NOMO-1 treated with dmso at 0.1 percent for 144 hours (cell line): ENCODE results near the gene HFM1.
"Not testable (repeated sequence)": the region's sequence is repeated elsewhere in the genome, so short reads cannot be mapped to it uniquely, and the experiment has no call there.

ENCODE experiments used
- DNase-seq: peaks from one replicate; lab custom pipeline; 2025; ENCODE audit not compliant: unreplicated experiment; lab: John Stamatoyannopoulos, UW

Gene HFM1

DNA sequence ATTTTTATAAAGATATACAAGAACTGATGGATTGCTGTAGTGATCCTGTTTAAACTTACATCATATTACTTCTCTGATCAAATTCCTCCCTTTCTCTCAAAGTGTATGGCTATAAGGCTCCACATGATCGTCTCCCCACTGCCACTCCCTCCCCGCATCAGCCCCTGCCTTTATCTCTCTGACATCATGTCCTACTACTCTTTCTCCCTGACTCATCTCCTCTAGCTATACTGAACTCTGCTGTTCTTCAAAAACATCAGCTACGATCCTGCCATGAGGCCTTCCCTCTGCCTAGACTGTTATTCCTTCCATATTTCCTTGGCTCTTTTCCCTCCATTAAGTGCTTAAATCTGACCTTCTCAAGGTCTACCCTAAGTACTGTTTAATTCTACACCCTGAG is 22.8 kb downstream of the HFM1 start:
- no peak for DNase-seq

DNA sequence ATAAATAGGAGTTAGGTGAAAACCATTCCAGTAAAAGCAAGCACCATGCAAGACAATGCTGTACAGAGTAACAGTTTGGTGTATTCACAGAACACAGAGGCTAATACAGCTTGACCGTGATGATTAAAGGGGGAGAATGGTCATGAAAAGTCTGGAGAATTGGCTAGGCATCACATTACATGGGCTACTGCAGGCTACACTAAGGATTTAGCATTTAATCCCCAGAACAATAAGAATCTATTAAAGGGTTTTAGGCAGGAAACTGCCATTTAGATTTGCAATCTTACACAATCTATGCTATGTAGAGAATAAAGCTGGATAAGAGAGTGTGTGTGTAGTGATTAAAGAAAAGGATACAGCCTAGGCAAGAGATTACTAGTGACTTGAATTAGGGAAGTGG is 30.6 kb downstream of the HFM1 start:
- no peak for DNase-seq

DNA sequence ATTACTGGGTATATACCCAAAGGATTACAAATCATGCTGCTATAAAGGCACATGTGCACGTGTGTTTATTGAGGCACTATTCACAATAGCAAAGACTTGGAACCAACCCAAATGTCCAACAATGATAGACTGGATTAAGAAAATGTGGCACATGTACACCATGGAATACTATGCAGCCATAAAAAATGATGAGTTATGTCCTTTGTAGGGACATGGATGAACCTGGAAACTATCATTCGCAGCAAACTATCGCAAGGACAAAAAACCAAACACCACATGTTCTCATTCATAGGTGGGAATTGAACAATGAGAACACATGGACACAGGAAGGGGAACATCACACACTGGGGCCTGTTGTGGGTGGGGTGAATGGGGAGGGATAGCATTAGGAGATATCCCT is 32.4 kb downstream of the HFM1 start:
- DNase-seq: not testable (repeated sequence)

DNA sequence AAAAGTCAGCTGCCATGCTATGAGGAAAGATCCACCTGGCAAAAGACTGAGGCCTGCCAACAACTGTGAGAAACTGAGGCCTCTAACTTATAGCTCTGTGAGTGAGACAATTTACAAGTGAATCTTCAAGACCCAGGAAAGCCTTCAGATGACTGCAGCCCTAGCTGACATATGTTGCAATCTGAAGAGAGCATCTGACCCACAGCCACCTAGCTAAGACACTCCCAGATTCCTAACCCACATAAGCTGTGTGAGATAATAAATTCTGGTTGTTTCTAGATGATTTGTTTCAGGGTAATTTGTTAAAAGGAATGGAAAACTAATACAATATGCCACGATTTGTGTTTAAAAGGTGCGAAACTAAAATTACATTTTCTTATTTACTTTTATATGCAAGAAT is 55.1 kb downstream of the HFM1 start:
- no peak for DNase-seq

DNA sequence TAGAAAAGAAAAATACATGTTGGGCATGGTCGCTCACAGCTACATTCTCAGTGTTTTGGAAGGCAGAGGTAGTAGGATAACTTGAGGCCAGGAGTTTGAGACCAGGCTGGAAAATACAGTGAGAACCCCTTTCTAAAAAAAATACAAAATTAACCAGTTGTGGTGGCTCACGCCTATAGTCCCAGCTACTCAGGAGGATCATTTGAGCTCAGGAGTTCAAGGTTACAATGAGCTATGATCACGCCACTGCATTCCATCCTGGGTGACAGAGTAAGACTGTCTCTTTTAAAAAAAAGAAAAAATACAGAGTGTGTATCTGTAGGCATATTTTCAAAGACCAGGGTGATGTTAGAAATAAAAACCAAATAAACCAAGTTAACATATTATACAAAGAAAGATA is 57.8 kb downstream of the HFM1 start:
- DNase-seq: no peak

DNA sequence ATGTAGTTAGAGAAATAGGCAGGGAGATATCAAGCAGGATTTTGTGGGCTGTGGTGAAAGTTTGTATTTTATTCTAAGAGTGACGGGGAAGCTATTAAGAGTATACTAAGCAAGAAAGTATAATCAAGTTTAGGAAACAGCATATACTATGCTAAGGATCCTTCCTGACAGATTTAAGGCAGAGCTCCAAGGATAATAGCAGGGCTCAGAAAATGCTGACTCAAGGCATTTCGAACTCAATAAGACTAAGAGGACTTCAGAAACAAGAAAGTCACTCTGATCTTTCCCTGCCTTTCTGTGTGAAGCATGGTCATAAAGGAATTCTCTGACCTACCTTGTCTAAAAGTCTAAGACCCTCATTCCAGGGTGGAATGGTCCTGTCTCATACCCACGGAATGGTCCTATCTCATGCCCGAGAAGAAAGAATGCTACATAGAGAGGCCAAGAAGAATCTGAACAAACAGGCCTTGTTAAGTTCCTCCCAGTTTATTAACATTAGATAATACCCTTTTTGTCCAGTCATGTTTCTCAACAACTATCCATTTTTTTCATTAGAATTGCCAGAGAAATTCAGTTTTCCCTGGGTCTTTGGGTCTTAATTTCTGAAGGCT is 59.1 kb downstream of the HFM1 start:
- DNase-seq: no peak

DNA sequence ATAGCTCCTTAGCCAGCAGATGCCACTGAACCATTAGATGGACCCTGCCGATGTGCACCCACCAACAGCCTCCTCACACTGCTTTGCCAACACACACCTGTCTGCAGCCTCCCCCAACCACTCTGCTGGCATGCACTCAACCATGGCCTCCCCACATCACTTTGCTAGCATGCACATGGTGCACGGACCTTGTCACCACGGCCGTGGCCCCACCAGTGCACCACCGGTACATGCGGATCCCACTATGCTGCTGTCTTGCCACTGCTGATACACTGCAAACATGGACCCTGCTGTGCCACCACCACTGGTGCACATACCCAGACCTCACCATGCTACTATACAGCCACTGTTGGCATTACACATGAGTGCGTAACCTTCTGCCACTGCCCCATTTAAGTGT is 66.1 kb downstream of the HFM1 start:
- no peak for DNase-seq

DNA sequence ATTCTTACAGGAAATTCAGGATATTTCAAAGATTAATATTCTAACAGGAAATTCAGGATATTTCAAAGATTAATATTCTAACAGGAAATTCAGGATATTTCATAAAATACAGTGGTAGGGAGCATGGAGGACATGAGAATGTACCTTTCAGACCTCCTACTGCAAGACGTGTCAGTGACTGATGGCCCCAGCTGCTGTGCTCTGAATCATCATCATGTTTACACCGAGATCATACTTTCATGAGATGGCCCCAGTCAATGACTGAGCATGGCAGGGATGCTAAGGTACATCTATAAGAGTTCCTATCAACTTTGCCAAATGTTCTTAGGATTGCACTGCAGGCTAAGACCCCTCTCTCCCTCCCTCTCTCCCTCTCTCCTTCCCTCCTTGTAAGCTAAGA is 69.0 kb downstream of the HFM1 start:
- no peak for DNase-seq

DNA sequence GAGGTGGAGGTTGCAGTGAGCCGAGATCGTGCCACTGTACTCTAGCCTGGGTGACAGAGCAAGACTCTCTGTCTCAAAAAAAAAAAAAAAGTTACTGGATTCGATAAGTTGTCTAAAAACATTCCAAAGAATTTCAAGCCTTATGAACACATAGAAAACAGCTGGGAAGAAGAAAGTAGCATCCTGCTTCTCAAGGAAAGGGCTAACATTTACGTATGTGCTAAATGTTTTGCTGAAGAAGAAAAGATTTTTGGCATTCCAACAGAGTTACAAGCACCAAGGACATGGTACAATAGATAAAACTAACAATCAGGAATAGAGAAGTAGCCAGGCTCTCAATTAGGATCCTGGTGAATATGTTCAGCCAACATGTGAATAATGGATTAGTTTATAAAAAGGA is 69.8 kb downstream of the HFM1 start:
- no peak for DNase-seq

DNA sequence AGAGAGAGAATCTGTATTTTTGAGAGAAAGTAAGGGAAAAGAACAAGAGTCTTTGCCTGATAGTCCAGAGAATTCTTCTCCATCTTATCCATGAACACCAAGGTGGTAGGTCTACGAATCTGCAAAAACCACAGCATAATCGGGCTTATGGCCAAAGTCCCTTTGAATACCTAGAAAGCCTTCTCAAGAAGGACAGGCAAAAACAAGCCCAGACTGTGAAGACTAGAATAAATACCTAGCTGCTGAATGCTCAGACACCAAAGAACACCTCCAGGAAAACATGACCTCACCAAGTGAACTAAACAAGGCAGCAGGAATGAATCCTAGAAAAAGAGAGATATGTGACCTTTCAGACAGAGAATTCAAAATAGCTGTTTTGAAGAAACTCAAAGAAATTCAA is 79.2 kb downstream of the HFM1 start:
- no peak for DNase-seq

DNA sequence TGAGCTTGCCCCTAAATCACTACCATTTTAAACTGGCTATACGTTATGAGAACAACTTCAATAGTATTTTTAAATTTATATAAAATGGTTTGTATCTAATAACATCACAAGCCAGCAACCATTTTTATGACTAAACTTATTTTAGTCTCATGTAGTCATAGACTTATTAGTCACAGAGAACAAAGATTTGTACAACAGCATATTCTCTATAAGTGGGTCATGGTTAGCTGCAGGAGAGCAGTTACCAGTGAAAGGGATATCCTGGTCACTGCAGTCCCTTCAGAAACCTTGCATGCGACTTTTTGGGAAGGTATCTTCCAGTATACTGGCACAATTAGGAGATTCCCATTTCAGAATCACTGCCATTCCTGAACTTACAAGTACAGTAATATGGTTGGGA is 90.0 kb downstream of the HFM1 start:
- no peak for DNase-seq

DNA sequence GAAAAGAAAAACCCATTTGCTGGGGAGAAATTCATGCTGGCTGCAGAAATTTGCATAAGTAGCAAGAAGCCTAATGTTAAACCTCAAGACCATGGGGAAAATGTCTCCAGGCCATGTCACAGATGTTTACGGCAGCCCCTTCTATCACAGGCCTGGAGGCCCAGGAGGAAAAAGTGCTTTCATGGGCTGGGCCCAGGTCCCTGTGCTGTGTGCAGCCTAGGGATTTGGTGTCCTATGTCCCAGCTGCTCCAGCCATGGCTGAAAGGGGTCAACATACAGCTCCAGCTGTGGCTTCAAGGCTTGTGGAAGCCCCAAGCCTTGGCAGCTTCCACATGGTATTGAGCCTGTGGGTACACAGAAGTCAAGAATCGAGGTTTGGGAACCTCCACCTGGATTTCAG is 93.0 kb downstream of the HFM1 start:
- no peak for DNase-seq

DNA sequence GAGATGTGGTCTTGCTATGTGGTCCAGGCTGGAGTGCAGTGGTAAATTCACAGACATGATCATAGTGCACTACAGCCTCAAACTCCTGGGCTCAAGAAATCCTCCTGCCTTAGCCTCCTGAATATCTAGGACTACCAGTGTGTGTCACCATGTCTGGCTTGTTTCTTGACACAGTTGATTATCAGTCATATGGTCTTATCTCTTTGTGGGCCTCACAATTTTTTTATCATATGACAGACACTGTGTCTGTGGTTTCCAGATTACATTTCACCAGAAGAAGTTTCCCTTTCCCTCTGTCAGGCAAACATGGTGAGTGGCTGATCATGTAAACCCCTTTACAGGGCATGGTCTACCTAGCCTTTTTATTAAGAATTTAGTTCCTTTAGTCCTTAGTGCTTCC is 96.1 kb downstream of the HFM1 start:
- no peak for DNase-seq

DNA sequence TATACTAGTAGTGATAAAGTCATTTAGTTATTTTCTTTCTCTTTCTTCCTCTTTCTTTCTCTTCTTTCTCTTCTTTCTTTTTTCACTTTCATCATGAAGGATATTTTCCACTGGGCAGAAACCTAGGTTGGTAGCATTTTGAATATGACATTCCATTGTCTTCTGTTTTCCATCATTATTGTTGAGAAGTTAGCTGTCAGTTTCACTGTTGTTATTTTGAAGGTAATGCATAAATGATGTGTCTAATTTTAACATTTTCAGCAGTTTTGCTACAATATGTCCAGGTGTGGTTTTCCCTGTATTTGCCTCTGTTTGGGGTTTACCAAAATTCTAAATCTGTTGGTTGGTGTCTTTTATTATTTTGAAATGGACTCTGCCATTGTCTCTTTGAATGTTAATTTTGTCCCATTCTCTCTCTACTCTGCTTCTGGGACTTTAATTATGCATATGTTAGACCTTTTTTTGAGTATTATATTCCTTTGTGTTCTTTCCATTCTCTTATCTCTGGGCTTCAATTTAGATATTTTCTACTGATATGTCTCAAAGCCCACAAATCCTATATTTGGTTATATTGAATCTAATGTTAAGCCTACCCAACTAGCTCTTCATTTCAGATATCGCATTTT is 96.7 kb downstream of the HFM1 start:
- no peak for DNase-seq

DNA sequence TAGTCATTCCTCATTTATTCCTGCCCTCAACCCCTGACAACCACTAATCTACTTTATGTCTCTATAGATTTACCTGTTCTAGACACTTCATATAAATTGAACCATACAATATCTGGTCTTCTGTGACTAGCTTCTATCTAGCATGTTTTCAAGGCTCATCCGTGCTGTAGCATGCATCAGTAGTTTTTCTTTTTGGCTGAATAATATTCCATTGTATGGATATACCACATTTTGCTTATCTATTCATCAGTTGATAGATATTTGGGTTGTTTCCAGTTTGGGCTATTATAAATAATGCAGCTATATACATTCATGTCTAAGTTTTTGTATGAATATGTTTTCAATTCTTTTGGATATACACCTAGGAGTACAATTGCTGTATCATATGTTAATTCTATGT is 101.5 kb downstream of the HFM1 start:
- no peak for DNase-seq

DNA sequence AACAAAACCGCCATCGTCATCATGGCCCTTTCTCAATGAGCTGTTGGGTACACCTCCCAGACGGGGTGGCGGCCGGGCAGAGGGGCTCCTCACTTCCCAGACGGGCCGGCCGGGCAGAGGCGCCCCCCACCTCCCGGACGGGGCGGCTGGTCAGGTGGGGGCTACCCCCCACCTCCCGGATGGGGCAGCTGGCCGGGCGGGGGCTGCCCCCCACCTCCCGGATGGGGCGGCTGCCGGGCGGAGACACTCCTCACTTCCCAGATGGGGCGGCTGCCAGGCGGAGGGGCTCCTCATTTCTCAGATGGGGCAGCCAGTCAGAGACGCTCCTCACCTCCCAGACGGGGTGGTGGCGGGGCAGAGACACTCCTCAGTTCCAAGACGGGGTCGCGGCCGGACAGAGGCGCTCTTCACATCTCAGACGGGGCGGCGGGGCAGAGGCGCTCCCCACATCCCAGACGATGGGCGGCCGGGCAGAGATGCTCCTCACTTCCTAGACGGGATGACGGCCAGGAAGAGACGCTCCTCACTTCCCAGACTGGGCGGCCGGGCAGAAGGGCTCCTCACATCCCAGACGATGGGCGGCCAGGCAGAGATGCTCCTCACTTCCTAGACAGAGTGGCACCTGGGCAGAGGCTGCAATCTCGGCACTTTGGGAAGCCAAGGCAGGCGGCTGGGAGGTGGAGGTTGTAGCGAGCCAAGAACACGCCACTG is 115.6 kb downstream of the HFM1 start:
- not testable (repeated sequence) for DNase-seq

DNA sequence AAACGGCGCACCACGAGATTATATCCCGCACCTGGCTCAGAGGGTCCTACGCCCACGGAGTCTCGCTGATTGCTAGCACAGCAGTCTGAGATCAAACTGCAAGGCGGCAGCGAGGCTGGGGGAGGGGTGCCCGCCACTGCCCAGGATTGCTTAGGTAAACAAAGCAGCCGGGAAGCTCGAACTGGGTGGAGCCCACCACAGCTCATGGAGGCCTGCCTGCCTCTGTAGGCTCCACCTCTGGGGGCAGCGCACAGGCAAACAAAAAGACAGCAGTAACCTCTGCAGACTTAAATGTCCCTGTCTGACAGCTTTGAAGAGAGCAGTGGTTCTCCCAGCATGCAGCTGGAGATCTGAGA is 117.7 kb downstream of the HFM1 start:
- not testable (repeated sequence) for DNase-seq

DNA sequence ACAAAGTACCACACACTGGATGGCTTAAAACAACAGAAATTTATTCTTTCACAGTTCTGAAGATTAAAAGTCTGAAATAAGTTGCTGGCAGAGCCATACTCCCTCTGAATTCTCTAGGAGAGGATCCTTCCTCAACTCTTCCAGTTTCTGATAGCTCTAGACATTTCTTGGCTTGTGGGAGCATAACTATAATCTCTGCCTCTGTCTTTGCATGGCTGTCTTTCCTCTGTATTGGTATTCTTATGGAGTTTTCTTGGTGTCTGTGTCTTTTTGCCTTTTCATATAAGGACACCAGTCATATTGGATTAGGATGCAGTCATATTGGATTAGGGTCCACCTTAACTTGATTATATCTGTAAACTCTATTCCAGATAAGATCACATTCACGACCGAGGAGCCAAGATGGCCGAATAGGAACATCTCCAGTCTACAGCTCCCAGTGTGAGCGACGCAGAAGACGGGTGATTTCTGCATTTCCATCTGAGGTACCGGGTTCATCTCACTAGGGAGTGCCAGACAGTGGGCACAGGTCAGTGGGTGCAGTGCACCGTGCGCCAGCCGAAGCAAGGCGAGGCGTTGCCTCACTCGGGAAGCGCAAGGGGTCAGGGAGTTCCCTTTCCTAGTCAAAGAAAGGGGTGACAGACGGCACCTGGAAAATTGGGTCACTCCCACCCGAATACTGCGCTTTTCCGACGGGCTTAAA is 118.2 kb downstream of the HFM1 start:
- DNase-seq: not testable (repeated sequence)

DNA sequence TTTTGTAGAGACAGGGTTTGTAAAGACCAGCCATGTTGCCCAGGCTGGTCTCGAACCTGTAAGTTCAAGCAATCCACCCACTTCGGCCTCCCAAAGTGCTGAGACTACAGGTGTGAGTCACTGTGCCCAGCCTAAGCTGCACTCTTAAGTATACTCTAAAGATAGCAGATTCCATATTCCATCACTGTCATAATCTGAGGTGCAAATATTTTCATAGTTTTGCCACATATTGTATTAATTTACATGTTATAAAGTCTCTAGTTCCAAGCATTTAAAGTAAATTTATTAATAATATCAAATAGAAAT is 121.3 kb downstream of the HFM1 start:
- no peak for DNase-seq

DNA sequence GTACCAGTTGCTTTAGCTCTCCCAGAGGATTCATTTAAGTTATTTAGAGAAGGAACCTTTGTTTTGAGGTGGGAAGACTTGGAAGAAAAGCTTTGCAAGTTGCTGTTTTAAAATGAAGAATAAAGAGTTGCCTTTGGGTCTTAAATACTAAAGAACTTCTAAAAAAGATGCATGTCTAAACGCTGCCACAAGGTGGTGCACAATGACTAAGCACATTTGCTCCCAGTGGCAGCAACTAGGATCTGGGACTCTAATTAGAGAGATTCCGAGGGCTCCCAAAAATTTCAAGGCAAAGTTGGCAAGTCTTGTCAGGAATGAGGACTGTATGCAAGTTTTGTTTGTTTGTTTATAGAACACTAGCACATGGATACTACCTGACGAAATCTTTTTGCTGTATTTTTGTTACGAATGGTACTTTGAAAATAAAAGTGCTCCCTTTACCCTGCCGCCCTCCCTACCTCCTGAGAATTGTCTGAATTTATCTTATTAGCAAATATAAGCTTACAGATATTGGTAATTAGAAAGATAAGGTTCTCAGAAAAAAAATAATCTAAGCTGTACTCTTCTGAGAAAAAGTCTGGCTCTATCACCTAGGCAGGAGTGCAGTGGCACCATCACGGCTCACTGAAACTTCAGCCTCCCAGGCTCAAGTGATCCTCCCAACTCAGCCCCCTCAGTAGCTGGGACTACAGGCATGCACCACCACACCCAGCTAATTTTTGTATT is 121.8 kb downstream of the HFM1 start:
- peak; percentile 6 for DNase-seq

DNA sequence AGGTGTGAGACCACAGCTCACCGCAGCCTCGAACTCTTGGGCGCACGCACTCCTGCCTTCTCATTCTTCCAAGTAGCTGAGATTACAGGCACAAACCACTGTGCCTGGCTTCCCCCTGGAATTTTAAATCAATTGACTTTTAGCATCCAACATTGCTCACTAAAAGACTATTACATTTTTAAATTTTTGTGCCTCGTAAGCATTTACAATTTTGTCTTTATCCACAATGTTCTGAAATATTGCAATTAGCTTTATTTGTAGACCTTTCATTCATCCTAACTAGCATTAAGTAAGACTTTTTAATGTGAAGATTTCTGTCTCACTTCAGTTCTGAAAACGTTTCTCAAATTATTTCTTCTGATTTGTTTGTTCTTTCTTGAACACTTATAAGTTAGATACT is 122.9 kb downstream of the HFM1 start:
- DNase-seq: no peak

DNA sequence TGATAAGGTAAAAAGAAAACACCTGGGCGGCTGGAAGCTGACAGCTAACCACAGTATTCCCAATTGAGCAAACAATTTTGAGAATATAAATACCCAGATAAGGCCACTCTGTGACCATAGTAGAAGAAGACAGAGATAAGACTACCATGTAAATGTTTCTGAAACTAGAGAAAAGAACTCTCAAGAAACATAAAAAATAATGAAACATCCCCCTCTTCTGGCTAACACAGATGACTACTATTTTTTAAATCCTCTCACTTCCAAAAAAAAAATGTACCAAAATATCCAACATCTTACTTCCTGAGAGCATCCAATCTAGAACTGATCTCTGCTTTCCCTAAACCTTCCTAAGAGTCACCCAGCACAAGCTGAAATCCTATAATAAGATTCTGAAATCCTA is 125.9 kb downstream of the HFM1 start:
- no peak for DNase-seq
